ENCODE data around the gene ZNF554. TPM values are rescaled to one million over a fixed set of nuclear protein-coding genes. Genes with fewer than 3 reads are reported as not detected.

ZNF554 gene
- total and polyA plus RNA-seq, 2 of the 8 experiments (the other 6 are each of a cell fraction or from before 2014, with no cell fraction given): 1.8 to 5.7 TPM

- peaks cover 0 to 14% (median 6%) of the 10 kb centered on the region in 4 experiments; a peak in 4 of 8 replicates for H3K36me3 ChIP-seq (ENCODE audit: control insufficient read depth in 2 of 4, insufficient read depth in 4 of 4, low read length in 3 of 4)
- peaks cover 40 to 48% of the 10 kb centered on the region in 2 experiments for H3K9me3 ChIP-seq (ENCODE audit: insufficient read depth in 2 of 2, low read depth in 1 of 2, low read length in 1 of 2)
- no peak for TF ChIP-seq SIX5 (IDR thresholded peaks at IDR 0.05; ENCODE audit: low read depth, low read length)
- TF ChIP-seq RBBP5 (IDR thresholded peaks at IDR 0.05; ENCODE audit: borderline replicate concordance, low read depth, low read length): no peak
- TF ChIP-seq GTF2F1 (IDR thresholded peaks at IDR 0.05; ENCODE audit: borderline replicate concordance, low read depth, low read length): no peak
- TF ChIP-seq GABPA (IDR thresholded peaks at IDR 0.05; ENCODE audit: borderline replicate concordance, insufficient read depth, low read length): no peak
- TF ChIP-seq YY1 (IDR thresholded peaks at IDR 0.05; ENCODE audit: low read depth, low read length): no peak
- TF ChIP-seq CEBPB (IDR thresholded peaks at IDR 0.05; ENCODE audit: low read depth, low read length): no peak
- TF ChIP-seq RNF2 (IDR thresholded peaks at IDR 0.05; ENCODE audit: borderline replicate concordance, low read depth, low read length, missing control alignments, poor library complexity, severe bottlenecking): no peak
- TF ChIP-seq SIRT6 (IDR thresholded peaks at IDR 0.05; ENCODE audit: low read length): no peak
- no peak for TF ChIP-seq HDAC6 (IDR thresholded peaks at IDR 0.05; ENCODE audit: low read depth, low read length)
- TF ChIP-seq SP2 (IDR thresholded peaks at IDR 0.05; ENCODE audit: low read length): no peak
- no peak for TF ChIP-seq EZH2 (IDR thresholded peaks at IDR 0.05; ENCODE audit: low read depth, low read length, severe bottlenecking)
- no peak for TF ChIP-seq TAF1 (IDR thresholded peaks at IDR 0.05; ENCODE audit: low read depth, low read length)
- TF ChIP-seq CREB1 (IDR thresholded peaks at IDR 0.05): no peak
Measured at GRCh38 chr19:2846180-2846894, 26.7 kb downstream of the ZNF554 start.

More at GRCh38 chr19:2846180-2846894, 26.7 kb downstream of the ZNF554 start:
- Histone ChIP-seq H3K9ac (replicated peaks in 1 of 4; ENCODE audit: extremely low read depth in 1 of 4, low read depth in 3 of 4, low read length in 3 of 4) (no peak overlapping the region), H3K27me3 (replicated peaks in 1 of 4; ENCODE audit: control insufficient read depth in 3 of 4, extremely low read depth in 1 of 4, insufficient read depth in 3 of 4, low read length in 3 of 4) (peaks cover 0 to 6% (median 2%) of the 10 kb centered on the region in 4 experiments; a peak in 3 of 7 replicates), H2BK12ac (ENCODE audit: low read depth, low read length) (no peak overlapping the region), H3K23me2 (ENCODE audit: low read depth, low read length) (no peaks in the 10 kb centered on the region; the same call in 1 of the 2 replicates), H3K56ac (replicated peaks; ENCODE audit: insufficient read length, low read depth, low read length) (no peak overlapping the region), H2BK5ac (ENCODE audit: low read depth, low read length) (no peak overlapping the region), H3K4me3 (ENCODE audit: extremely low read depth in 1 of 4, insufficient read depth in 2 of 4, low read depth in 3 of 4, low read length in 4 of 4) (no peak overlapping the region), H3K4ac (replicated peaks; ENCODE audit: insufficient read length, low read depth, low read length) (no peak overlapping the region), H3K18ac (ENCODE audit: extremely low read depth, low read length) (no peak overlapping the region), H3K4me1 (replicated peaks in 1 of 4; ENCODE audit: control insufficient read depth in 3 of 4, insufficient read depth in 4 of 4, low read length in 3 of 4) (no peaks in the 10 kb centered on the region; a peak in 3 of 7 replicates), H3K23ac (ENCODE audit: insufficient read length) (no peak overlapping the region), H2BK20ac (ENCODE audit: low read length) (no peak overlapping the region), H4K20me1 (replicated peaks in 1 of 2; ENCODE audit: control insufficient read depth in 1 of 2, insufficient read depth in 2 of 2, low read length in 2 of 2) (no peaks in the 10 kb centered on the region), H3K14ac (ENCODE audit: insufficient read length) (no peak overlapping the region), H4K5ac (ENCODE audit: insufficient read length, low read depth, low read length) (no peak overlapping the region), H3K4me2 (ENCODE audit: insufficient read depth in 1 of 2, low read depth in 2 of 2, low read length in 2 of 2) (no peak overlapping the region), H3K79me2 (ENCODE audit: control insufficient read depth in 1 of 2, insufficient read depth in 2 of 2, low read length in 2 of 2) (peaks cover 0 to 3% of the 10 kb centered on the region in 2 experiments; a peak in 2 of 4 replicates), H2BK15ac (ENCODE audit: low read length) (no peak overlapping the region), H3K79me1 (ENCODE audit: low read depth, low read length) (peaks cover 2% of the 10 kb centered on the region; the same call in 1 of the 2 replicates), H4K8ac (ENCODE audit: extremely low read depth, insufficient read depth, low read length) (no peak overlapping the region), H4K91ac (replicated peaks; ENCODE audit: insufficient read length, low read length) (no peak overlapping the region), H2AFZ (ENCODE audit: low read length) (no peak overlapping the region), H2AK5ac (ENCODE audit: low read depth, low read length) (no peak overlapping the region), H2BK120ac (replicated peaks; ENCODE audit: low read depth, low read length) (no peak overlapping the region), H3K27ac (ENCODE audit: low read depth, low read length) (no peak overlapping the region)
- DNase-seq (ENCODE audit: low read depth in 1 of 2, low spot score in 2 of 2): no peak
- ChIA-PET POLR2A (ENCODE audit: partially characterized antibody) (interaction anchor here (0.6 to 1.1 kb wide), 2 partner anchors 54 to 246 kb away, joined by 3 to 4 read pairs; partner anchors contain the start of gene ZNF57), CTCF (ENCODE audit: partially characterized antibody) (interaction anchor here (0.9 kb wide), 1 partner anchor 41 kb away, joined by 3 read pairs; no protein-coding TSS in a partner anchor)
- 88% methylated on average over 13 of the region's 13 CpGs; no CpG with 5 or more reads in 1 of the 2 experiments for WGBS, 2 experiments (ENCODE audit: extremely low coverage in 1 of 2, insufficient coverage in 1 of 2, insufficient read length in 1 of 2, insufficient replicate concordance in 2 of 2, low coverage in 1 of 2, low lambda C conversion rate in 2 of 2, missing lambda C conversion rate in 1 of 2)
- no peak for FAIRE-seq
